ENCODE measurements around the gene MTERF1. TPM values are rescaled to one million over a fixed set of nuclear protein-coding genes. Genes with fewer than 3 reads are reported as not detected.

MTERF1 gene
- total and polyA plus RNA-seq, 2 of the 13 experiments (the other 11 are each of a cell fraction or from before 2014, with no cell fraction given) = 5.5 to 19.3 TPM

DNA sequence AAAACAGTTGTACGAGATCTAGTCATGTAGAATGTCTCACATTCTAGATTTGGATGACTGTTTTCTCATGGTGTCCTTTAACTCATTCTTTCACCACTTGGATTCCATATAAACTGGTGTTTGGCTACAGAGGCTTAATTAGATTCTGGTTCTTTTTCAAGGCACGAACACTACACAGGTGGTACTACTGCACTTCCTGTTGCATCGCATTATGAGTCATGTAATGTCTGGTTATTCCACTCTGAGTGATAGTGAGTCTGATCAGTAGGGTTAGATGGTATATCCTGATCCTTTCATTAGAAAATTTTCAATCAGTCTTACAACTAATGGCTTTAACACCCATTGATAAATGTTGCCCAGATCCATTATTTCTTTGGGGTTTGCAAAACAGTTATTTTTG lies 49.0 kb upstream of the MTERF1 start:
- ChIA-PET CTCF (ENCODE audit: low intra/inter-chr PET ratio, low total read pairs) (no interaction called here), POLR2A (no interaction called here)
- Histone ChIP-seq H3K9me3 (ENCODE audit: low read length) (no peaks in the 10 kb centered on the region), H3K9ac (ENCODE audit: insufficient read depth, low read depth, low read length) (no peak overlapping the region), H3K27me3 (ENCODE audit: control insufficient read depth in 1 of 2, insufficient read depth in 2 of 2, low read length in 2 of 2) (0 out of 5 replicates have a peak, but pooled peaks cover 0 to 5% of the 10 kb centered on the region in 2 experiments), H4K20me1 (ENCODE audit: insufficient read depth, low read length) (no peaks in the 10 kb centered on the region), H3K79me2 (ENCODE audit: insufficient read depth, low read length) (no peaks in the 10 kb centered on the region), H3K36me3 (replicated peaks in 1 of 2; ENCODE audit: control insufficient read depth in 1 of 2, insufficient read depth in 2 of 2, low read length in 2 of 2) (no peaks in the 10 kb centered on the region), H2AFZ (ENCODE audit: low read length) (no peak overlapping the region), H3K4me2 (ENCODE audit: low read depth, low read length) (no peak overlapping the region), H3K4me3 (replicated peaks in 1 of 3; ENCODE audit: insufficient read depth in 1 of 3, low read depth in 2 of 3, low read length in 3 of 3) (no peak overlapping the region), H3K4me1 (ENCODE audit: insufficient read depth, low read length) (no peaks in the 10 kb centered on the region), H3K27ac (ENCODE audit: extremely low read length, insufficient read depth, low read length) (no peak overlapping the region)
- no peak for ATAC-seq
- intact Hi-C loops (cut with micrococcal nuclease; ENCODE audit: unreplicated experiment) (no loop called here), in situ Hi-C loops (cut with HindIII; ENCODE audit: extremely low pct_ligation_motif_present, low pct_unique_long_range_greater_than_20kb) (no loop called here)
- no peak for FAIRE-seq
- TF ChIP-seq PCBP2 (optimal IDR thresholded peaks at IDR 0.05; ENCODE audit: low read depth, low read length, poor library complexity, severe bottlenecking) (no peak), ZNF234 (CRISPR knock-in tag; conservative IDR thresholded peaks at IDR 0.05) (no peak), SRSF1 (optimal IDR thresholded peaks at IDR 0.05; ENCODE audit: low read depth, low read length) (no peak), REXO4 (CRISPR knock-in tag; IDR thresholded peaks at IDR 0.05; ENCODE audit: borderline replicate concordance) (no peak), ZEB1 (IDR thresholded peaks at IDR 0.05; ENCODE audit: insufficient replicate concordance, low read depth) (no peak), ARHGAP35 (CRISPR knock-in tag; IDR thresholded peaks at IDR 0.05; ENCODE audit: borderline replicate concordance) (no peak), EZH2 (conservative IDR thresholded peaks at IDR 0.05; ENCODE audit: low read depth, low read length) (no peak), PAX8 (CRISPR knock-in tag; IDR thresholded peaks at IDR 0.05; ENCODE audit: borderline replicate concordance) (no peak)
- TF ChIP-seq, protein P1, sequence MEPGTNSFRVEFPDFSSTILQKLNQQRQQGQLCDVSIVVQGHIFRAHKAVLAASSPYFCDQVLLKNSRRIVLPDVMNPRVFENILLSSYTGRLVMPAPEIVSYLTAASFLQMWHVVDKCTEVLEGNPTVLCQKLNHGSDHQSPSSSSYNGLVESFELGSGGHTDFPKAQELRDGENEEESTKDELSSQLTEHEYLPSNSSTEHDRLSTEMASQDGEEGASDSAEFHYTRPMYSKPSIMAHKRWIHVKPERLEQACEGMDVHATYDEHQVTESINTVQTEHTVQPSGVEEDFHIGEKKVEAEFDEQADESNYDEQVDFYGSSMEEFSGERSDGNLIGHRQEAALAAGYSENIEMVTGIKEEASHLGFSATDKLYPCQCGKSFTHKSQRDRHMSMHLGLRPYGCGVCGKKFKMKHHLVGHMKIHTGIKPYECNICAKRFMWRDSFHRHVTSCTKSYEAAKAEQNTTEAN (CRISPR knock-in tag; conservative IDR thresholded peaks at IDR 0.05) = no peak
- TF ChIP-seq, protein P2, sequence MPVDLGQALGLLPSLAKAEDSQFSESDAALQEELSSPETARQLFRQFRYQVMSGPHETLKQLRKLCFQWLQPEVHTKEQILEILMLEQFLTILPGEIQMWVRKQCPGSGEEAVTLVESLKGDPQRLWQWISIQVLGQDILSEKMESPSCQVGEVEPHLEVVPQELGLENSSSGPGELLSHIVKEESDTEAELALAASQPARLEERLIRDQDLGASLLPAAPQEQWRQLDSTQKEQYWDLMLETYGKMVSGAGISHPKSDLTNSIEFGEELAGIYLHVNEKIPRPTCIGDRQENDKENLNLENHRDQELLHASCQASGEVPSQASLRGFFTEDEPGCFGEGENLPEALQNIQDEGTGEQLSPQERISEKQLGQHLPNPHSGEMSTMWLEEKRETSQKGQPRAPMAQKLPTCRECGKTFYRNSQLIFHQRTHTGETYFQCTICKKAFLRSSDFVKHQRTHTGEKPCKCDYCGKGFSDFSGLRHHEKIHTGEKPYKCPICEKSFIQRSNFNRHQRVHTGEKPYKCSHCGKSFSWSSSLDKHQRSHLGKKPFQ (CRISPR knock-in tag; IDR thresholded peaks at IDR 0.05; ENCODE audit: insufficient replicate concordance) = no peak
- no peak for DNase-seq (ENCODE audit: low spot score)
- BruUV-seq (replicated peaks) = no TSS peak
- 29% methylated on average over 3 of the region's 3 CpGs for WGBS (ENCODE audit: low lambda C conversion rate)
